ENCODE results near the gene PPM1N. TPM values are rescaled to one million over a fixed set of nuclear protein-coding genes. Genes with fewer than 3 reads are reported as not detected.

The PPM1N gene
- total RNA-seq, 2 donors from 2014 or later = 3.2 to 3.6 TPM

GRCh38 chr19:45467115-45467455, 31.2 kb upstream of the PPM1N start:
- no peaks in the 10 kb centered on the region for H3K9me3 Mint-ChIP-seq
- H3K27me3 Mint-ChIP-seq = peaks cover 0 to 6% of the 10 kb centered on the region in 2 donors
- DNase-seq (ENCODE audit: low spot score) (no peak), ATAC-seq (no peak)
- H3K4me1 Mint-ChIP-seq (ENCODE audit: low read depth in 2 of 2) = peaks cover 26 to 41% of the 10 kb centered on the region in 2 donors
- peak overlapping the region; percentile 90 to 93 for H3K27ac Mint-ChIP-seq
- no peaks in the 10 kb centered on the region for H3K36me3 Mint-ChIP-seq
- H3K4me3 Mint-ChIP-seq = peak overlapping the region; percentile 93

GRCh38 chr19:45467456-45468158, 30.6 kb upstream of the PPM1N start, which contains the start of gene FOSB:
Gene FOSB (plus strand): TSS chr19:45467996. CDS start chr19:45468587, 591 bp downstream.
- ATAC-seq (peak; percentile 59 to 70), DNase-seq (ENCODE audit: low spot score) (peak; percentile 97)
- no peaks in the 10 kb centered on the region for H3K36me3 Mint-ChIP-seq
- peaks cover 27 to 41% of the 10 kb centered on the region in 2 donors for H3K4me1 Mint-ChIP-seq (ENCODE audit: low read depth in 2 of 2)
- H3K27me3 Mint-ChIP-seq = peaks cover 2 to 6% of the 10 kb centered on the region in 2 donors
- peak within 1 kb of the TSS; percentile 90 to 93 for H3K27ac Mint-ChIP-seq
- no peaks in the 10 kb centered on the region for H3K9me3 Mint-ChIP-seq
- peak within 1 kb of the TSS; percentile 93 for H3K4me3 Mint-ChIP-seq

- ATAC-seq = peak in 1 of 2 donors; percentile 3
- no peaks in the 10 kb centered on the region for H3K9me3 Mint-ChIP-seq
- peak overlapping the region; percentile 90 to 93 for H3K27ac Mint-ChIP-seq
- H3K36me3 Mint-ChIP-seq = no peaks in the 10 kb centered on the region
- peak; percentile 70 for DNase-seq (ENCODE audit: low spot score)
- peak overlapping the region; percentile 93 for H3K4me3 Mint-ChIP-seq
- peaks cover 7 to 9% of the 10 kb centered on the region in 2 donors for H3K27me3 Mint-ChIP-seq
- H3K4me1 Mint-ChIP-seq (ENCODE audit: low read depth in 2 of 2) = peaks cover 31 to 45% of the 10 kb centered on the region in 2 donors
Measured at GRCh38 chr19:45468159-45468651, 30.0 kb upstream of the PPM1N start.

- peaks cover 31 to 45% of the 10 kb centered on the region in 2 donors for H3K4me1 Mint-ChIP-seq (ENCODE audit: low read depth in 2 of 2)
- H3K27ac Mint-ChIP-seq = peak overlapping the region; percentile 90 to 93
- H3K4me3 Mint-ChIP-seq = peak overlapping the region; percentile 93
- H3K27me3 Mint-ChIP-seq = peaks cover 7 to 9% of the 10 kb centered on the region in 2 donors
- no peak for DNase-seq (ENCODE audit: low spot score)
- no peaks in the 10 kb centered on the region for H3K9me3 Mint-ChIP-seq
- no peaks in the 10 kb centered on the region for H3K36me3 Mint-ChIP-seq
- peak; percentile 60 to 67 for ATAC-seq
Measured at GRCh38 chr19:45468803-45469131, 29.5 kb upstream of the PPM1N start.

- Mint-ChIP-seq H3K9me3 (no peaks in the 10 kb centered on the region), H3K36me3 (no peaks in the 10 kb centered on the region), H3K4me3 (peak overlapping the region; percentile 93), H3K27me3 (peaks cover 7 to 9% of the 10 kb centered on the region in 2 donors), H3K27ac (peak overlapping the region; percentile 90 to 93), H3K4me1 (ENCODE audit: low read depth in 2 of 2) (peaks cover 31 to 45% of the 10 kb centered on the region in 2 donors)
- ATAC-seq (peak; percentile 88 to 90), DNase-seq (ENCODE audit: low spot score) (peak; percentile 97)
Measured at GRCh38 chr19:45469132-45469944, 28.9 kb upstream of the PPM1N start.

GRCh38 chr19:45469945-45470761, 28.1 kb upstream of the PPM1N start:
- peaks cover 39 to 46% of the 10 kb centered on the region in 2 donors for H3K4me1 Mint-ChIP-seq (ENCODE audit: low read depth in 2 of 2)
- ATAC-seq (no peak), DNase-seq (ENCODE audit: low spot score) (no peak)
- peak overlapping the region; percentile 90 to 93 for H3K27ac Mint-ChIP-seq
- peaks cover 5% of the 10 kb centered on the region for H3K36me3 Mint-ChIP-seq
- H3K9me3 Mint-ChIP-seq = no peaks in the 10 kb centered on the region
- peak overlapping the region; percentile 93 for H3K4me3 Mint-ChIP-seq
- H3K27me3 Mint-ChIP-seq = peaks cover 6 to 7% of the 10 kb centered on the region in 2 donors

GRCh38 chr19:45470762-45471081, 27.5 kb upstream of the PPM1N start:
- DNase-seq (ENCODE audit: low spot score) (no peak), ATAC-seq (no peak)
- H3K27ac Mint-ChIP-seq = peak overlapping the region in 1 of 2 donors; percentile 90
- H3K4me3 Mint-ChIP-seq = peak overlapping the region; percentile 93
- peaks cover 45 to 50% of the 10 kb centered on the region in 2 donors for H3K4me1 Mint-ChIP-seq (ENCODE audit: low read depth in 2 of 2)
- peaks cover 6 to 7% of the 10 kb centered on the region in 2 donors for H3K27me3 Mint-ChIP-seq
- peaks cover 5% of the 10 kb centered on the region for H3K36me3 Mint-ChIP-seq
- H3K9me3 Mint-ChIP-seq = no peaks in the 10 kb centered on the region

GRCh38 chr19:45471111-45471930, 26.9 kb upstream of the PPM1N start:
- H3K4me1 Mint-ChIP-seq (ENCODE audit: low read depth in 2 of 2) = peaks cover 48 to 52% of the 10 kb centered on the region in 2 donors
- H3K27ac Mint-ChIP-seq = peak overlapping the region; percentile 21 to 30
- DNase-seq (ENCODE audit: low spot score) (no peak), ATAC-seq (no peak)
- H3K36me3 Mint-ChIP-seq = peaks cover 5% of the 10 kb centered on the region
- H3K27me3 Mint-ChIP-seq = peaks cover 6 to 7% of the 10 kb centered on the region in 2 donors
- no peaks in the 10 kb centered on the region for H3K9me3 Mint-ChIP-seq
- peak overlapping the region; percentile 30 for H3K4me3 Mint-ChIP-seq

GRCh38 chr19:45471931-45472562, 26.2 kb upstream of the PPM1N start:
- Mint-ChIP-seq H3K4me1 (ENCODE audit: low read depth in 2 of 2) (peaks cover 51 to 56% of the 10 kb centered on the region in 2 donors), H3K27ac (peak overlapping the region; percentile 21 to 30), H3K4me3 (peak overlapping the region; percentile 30), H3K27me3 (peaks cover 6 to 7% of the 10 kb centered on the region in 2 donors), H3K9me3 (no peaks in the 10 kb centered on the region), H3K36me3 (peaks cover 5% of the 10 kb centered on the region)
- DNase-seq (ENCODE audit: low spot score) (no peak), ATAC-seq (no peak)

GRCh38 chr19:45472563-45473366, 25.5 kb upstream of the PPM1N start:
- Mint-ChIP-seq H3K9me3 (no peaks in the 10 kb centered on the region), H3K4me3 (peak overlapping the region; percentile 70), H3K27me3 (peaks cover 6 to 7% of the 10 kb centered on the region in 2 donors), H3K4me1 (ENCODE audit: low read depth in 2 of 2) (peaks cover 53% of the 10 kb centered on the region in 2 donors), H3K36me3 (peaks cover 5% of the 10 kb centered on the region), H3K27ac (no peak overlapping the region)
- DNase-seq (ENCODE audit: low spot score) = no peak
- no peak for ATAC-seq

GRCh38 chr19:45473367-45473681, 24.9 kb upstream of the PPM1N start:
- ATAC-seq (no peak), DNase-seq (ENCODE audit: low spot score) (no peak)
- H3K27ac Mint-ChIP-seq = no peak overlapping the region
- peaks cover 5% of the 10 kb centered on the region for H3K36me3 Mint-ChIP-seq
- no peaks in the 10 kb centered on the region for H3K9me3 Mint-ChIP-seq
- H3K4me3 Mint-ChIP-seq = no peak overlapping the region
- peaks cover 52 to 53% of the 10 kb centered on the region in 2 donors for H3K4me1 Mint-ChIP-seq (ENCODE audit: low read depth in 2 of 2)
- peaks cover 6 to 7% of the 10 kb centered on the region in 2 donors for H3K27me3 Mint-ChIP-seq
